Parathyroid adenoma (tissue), 2 donors: ENCODE data around the gene TGM5.

ENCODE experiments used
- H2AFZ ChIP-seq: fragments of 300-600 bp; sonication (generic); one replicate; pipeline ENCODE4 v1.7.0; 2017; ENCODE audit warnings: antibody characterized with exemption, mild to moderate bottlenecking
- H3K27ac ChIP-seq: fragments of 300-600 bp; sonication (generic); one replicate; pipeline ENCODE4 v1.7.0; 2017
- H3K27me3 ChIP-seq: fragments of 300-600 bp; sonication (generic); one replicate; pipeline ENCODE4 v1.7.0; 2017; ENCODE audit warnings: low read length; ENCODE audit not compliant: control insufficient read depth, insufficient read depth
- H3K36me3 ChIP-seq: fragments of 300-600 bp; sonication (generic); one replicate; pipeline ENCODE4 v1.7.0; 2017; ENCODE audit warnings: low read length; ENCODE audit not compliant: control insufficient read depth, insufficient read depth
- H3K4me1 ChIP-seq: fragments of 300-600 bp; sonication (generic); one replicate; pipeline ENCODE4 v1.7.0; 2017; ENCODE audit warnings: control low read depth
- H3K4me2 ChIP-seq: fragments of 300-600 bp; sonication (generic); one replicate; pipeline ENCODE4 v1.7.0; 2017; ENCODE audit warnings: low read length
- H3K4me3 ChIP-seq: fragments of 300-600 bp; sonication (generic); one replicate; pipeline ENCODE4 v1.7.0; 2017; ENCODE audit warnings: low read depth, low read length
- H3K79me2 ChIP-seq: fragments of 300-600 bp; sonication (generic); one replicate; pipeline ENCODE4 v1.7.0; 2017; ENCODE audit warnings: control low read depth
- H3K9ac ChIP-seq: fragments of 300-600 bp; sonication (generic); one replicate; pipeline ENCODE4 v1.7.0; 2017; ENCODE audit warnings: mild to moderate bottlenecking
- H3K9me3 ChIP-seq: fragments of 300-600 bp; sonication (generic); one replicate; pipeline ENCODE4 v1.7.0; 2017; ENCODE audit warnings: low read length; ENCODE audit not compliant: control insufficient read depth
- TF ChIP-seq, protein P1 (sequence below): fragments of 300-600 bp; sonication (generic); IDR thresholded peaks from one replicate; pipeline ENCODE4 v1.7.0; 2017; ENCODE audit warnings: antibody characterized with exemption, mild to moderate bottlenecking
- donor health status: primary hyperparathyroidism.

Gene TGM5

DNA sequence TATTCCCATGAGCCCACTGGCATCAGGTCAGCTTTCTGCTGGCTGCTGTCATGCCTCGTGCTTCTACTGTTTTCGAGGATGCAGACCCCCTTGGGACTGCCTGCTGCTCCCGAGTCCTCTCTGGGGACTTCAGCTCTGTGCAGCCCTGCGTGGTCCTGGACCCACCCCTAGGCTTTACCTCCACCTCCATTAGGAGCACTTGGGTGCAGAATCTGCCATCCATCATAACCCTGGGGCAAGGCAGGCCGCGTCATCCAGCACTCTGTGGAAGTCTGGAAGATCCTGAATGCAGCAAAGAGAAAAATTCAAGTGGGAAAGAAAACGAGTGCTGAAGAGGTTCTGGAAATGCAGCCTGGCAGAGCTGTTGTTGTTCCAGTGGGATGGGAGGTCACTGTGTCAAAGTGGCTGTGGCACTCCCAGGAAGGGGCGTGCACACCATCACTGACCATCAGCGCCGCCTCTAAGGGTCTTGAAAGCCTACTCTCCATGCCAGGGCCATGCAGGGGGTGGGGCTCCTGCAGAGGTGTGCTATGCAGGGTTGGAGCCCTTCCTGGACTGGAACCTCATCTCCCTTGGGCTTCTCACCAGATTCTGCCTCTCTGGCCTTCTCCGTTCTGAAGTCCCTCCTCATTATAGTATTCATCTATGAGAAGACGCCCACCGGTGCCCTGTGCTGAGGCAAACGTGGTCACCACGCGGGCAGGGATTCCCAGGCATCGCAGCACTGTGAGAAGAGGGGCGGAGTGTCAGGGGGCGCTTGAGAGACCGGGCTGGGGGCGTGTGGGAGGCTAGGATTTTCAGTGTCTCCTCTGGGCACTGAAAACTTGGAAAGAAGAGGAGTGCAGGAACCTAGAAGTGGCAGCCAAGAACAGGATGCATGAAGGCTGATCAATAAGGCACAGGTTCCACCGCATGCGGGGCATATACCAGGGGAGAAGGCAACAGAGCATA, 58.4 kb downstream of the TGM5 start:
- no peaks in the 10 kb centered on the region for H3K9me3 ChIP-seq
- no peaks in the 10 kb centered on the region for H3K79me2 ChIP-seq
- H2AFZ ChIP-seq: no peak overlapping the region
- TF ChIP-seq, protein P1, sequence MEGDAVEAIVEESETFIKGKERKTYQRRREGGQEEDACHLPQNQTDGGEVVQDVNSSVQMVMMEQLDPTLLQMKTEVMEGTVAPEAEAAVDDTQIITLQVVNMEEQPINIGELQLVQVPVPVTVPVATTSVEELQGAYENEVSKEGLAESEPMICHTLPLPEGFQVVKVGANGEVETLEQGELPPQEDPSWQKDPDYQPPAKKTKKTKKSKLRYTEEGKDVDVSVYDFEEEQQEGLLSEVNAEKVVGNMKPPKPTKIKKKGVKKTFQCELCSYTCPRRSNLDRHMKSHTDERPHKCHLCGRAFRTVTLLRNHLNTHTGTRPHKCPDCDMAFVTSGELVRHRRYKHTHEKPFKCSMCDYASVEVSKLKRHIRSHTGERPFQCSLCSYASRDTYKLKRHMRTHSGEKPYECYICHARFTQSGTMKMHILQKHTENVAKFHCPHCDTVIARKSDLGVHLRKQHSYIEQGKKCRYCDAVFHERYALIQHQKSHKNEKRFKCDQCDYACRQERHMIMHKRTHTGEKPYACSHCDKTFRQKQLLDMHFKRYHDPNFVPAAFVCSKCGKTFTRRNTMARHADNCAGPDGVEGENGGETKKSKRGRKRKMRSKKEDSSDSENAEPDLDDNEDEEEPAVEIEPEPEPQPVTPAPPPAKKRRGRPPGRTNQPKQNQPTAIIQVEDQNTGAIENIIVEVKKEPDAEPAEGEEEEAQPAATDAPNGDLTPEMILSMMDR: no peak
- no peak overlapping the region for H3K4me3 ChIP-seq
- H3K4me1 ChIP-seq: no peaks in the 10 kb centered on the region
- H3K9ac ChIP-seq: no peak overlapping the region
- H3K27me3 ChIP-seq: no peaks in the 10 kb centered on the region
- H3K36me3 ChIP-seq: no peaks in the 10 kb centered on the region
- no peak overlapping the region for H3K4me2 ChIP-seq
- H3K27ac ChIP-seq: no peak overlapping the region

DNA sequence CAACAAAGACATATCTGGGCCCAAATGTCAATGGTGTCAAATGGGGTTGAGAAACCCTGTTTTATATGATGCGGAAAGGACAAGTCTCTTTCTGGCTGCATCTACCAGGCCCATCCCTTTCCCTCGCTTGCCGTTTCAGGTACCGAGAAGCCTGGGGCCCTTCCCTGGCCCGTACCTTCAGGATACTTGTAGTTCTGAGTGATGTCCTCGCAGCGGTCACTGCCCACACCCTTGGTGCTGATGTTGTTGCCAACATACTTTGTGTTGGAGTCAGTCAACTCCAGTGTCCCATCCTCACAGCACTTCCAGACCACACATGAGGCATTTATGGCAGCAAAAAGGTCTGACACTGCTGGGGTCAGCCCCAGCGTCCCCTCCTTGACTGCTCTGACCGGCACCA, 59.7 kb downstream of the TGM5 start:
- no peak overlapping the region for H3K27ac ChIP-seq
- H3K79me2 ChIP-seq: no peaks in the 10 kb centered on the region
- no peak overlapping the region for H3K4me3 ChIP-seq
- H3K27me3 ChIP-seq: no peaks in the 10 kb centered on the region
- no peak overlapping the region for H3K4me2 ChIP-seq
- H3K9ac ChIP-seq: no peak overlapping the region
- TF ChIP-seq, protein P1: no peak
- no peaks in the 10 kb centered on the region for H3K4me1 ChIP-seq
- no peaks in the 10 kb centered on the region for H3K36me3 ChIP-seq
- H3K9me3 ChIP-seq: no peaks in the 10 kb centered on the region
- H2AFZ ChIP-seq: no peak overlapping the region

DNA sequence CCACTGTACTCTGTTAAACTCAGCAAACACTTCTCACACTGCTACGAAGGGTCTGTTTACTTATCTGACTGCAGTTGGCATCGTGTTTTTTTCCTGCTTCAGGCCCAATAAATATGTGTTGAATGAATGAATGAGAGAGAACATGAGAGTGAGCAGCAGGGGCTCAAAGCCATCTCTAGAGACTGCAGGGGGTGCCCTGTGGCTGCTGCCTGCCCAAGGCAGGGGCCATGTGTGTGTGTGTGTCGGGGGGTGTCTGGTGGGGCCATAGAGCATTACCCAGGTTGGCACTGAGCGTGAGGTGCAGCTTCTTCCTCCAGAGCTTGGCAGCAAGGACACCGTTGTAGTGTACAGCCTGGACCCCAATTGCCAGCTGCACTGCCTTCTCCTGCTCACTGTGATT, 60.7 kb downstream of the TGM5 start:
- no peaks in the 10 kb centered on the region for H3K9me3 ChIP-seq
- no peak overlapping the region for H3K9ac ChIP-seq
- no peak overlapping the region for H3K4me3 ChIP-seq
- H3K79me2 ChIP-seq: no peaks in the 10 kb centered on the region
- no peaks in the 10 kb centered on the region for H3K4me1 ChIP-seq
- H2AFZ ChIP-seq: no peak overlapping the region
- H3K4me2 ChIP-seq: no peak overlapping the region
- no peaks in the 10 kb centered on the region for H3K27me3 ChIP-seq
- H3K27ac ChIP-seq: no peak overlapping the region
- no peaks in the 10 kb centered on the region for H3K36me3 ChIP-seq
- TF ChIP-seq, protein P1: no peak

DNA sequence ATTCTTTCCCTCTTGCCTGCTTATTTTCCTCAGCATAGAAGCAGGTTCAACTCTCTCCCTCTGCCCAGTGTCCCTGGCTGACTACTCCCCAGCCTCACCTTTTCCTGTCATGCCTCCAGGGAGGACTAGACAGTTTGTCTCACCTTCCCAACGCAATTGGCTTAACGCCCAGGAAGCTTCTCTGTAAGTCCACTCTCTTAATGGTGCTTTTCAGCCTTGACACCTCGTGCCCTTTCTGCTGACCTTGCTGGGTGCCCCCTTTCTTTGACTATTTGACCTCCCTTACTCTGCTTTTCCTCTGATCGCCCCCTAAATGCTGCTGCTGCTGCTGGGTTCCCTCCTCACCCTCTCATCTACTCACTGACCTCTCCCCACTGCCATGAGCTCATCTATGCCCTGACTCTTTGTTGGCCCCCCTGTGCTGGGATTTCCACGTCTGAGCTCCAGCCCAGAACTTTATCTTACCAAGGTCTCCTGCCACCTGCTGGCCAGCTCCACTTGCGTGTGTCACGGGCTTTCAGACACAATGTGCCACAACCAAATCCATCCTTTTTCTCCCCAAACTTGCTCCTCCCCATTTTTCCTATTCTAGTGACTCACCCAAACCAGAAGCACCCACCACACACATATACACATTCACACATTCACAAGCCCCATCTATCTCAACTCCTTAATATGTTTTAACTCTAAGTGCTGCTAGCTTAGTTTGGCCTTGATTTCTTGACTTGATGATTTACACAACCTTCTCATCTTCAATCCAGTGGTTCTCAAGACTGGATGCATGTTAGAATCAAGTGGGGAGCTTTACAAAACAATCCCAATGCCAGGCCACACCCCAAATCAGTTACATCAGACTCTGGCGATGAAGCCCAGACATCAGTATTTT, 62.5 kb downstream of the TGM5 start:
- H3K9me3 ChIP-seq: no peaks in the 10 kb centered on the region

More for the DNA sequence above, 62.5 kb downstream of the TGM5 start:
- Histone ChIP-seq H3K4me1 (no peaks in the 10 kb centered on the region), H3K27me3 (no peaks in the 10 kb centered on the region), H2AFZ (no peak overlapping the region), H3K4me3 (no peak overlapping the region), H3K79me2 (no peaks in the 10 kb centered on the region), H3K9ac (no peak overlapping the region), H3K27ac (no peak overlapping the region), H3K36me3 (no peaks in the 10 kb centered on the region), H3K4me2 (no peak overlapping the region)
- TF ChIP-seq, protein P1: peak; percentile 42
